NB4 (cell line): ENCODE results near the gene ZBTB44.

Experiments
- MYC ChIP-seq: IDR thresholded peaks from 2 replicates; pipeline ENCODE4 v1.6.1; 2011; ENCODE audit warnings: low read depth, low read length
- TF ChIP-seq, protein P1 (sequence below): IDR thresholded peaks from one replicate; pipeline ENCODE4 v1.5.1; 2012; ENCODE audit warnings: low read depth, low read length

DNA sequence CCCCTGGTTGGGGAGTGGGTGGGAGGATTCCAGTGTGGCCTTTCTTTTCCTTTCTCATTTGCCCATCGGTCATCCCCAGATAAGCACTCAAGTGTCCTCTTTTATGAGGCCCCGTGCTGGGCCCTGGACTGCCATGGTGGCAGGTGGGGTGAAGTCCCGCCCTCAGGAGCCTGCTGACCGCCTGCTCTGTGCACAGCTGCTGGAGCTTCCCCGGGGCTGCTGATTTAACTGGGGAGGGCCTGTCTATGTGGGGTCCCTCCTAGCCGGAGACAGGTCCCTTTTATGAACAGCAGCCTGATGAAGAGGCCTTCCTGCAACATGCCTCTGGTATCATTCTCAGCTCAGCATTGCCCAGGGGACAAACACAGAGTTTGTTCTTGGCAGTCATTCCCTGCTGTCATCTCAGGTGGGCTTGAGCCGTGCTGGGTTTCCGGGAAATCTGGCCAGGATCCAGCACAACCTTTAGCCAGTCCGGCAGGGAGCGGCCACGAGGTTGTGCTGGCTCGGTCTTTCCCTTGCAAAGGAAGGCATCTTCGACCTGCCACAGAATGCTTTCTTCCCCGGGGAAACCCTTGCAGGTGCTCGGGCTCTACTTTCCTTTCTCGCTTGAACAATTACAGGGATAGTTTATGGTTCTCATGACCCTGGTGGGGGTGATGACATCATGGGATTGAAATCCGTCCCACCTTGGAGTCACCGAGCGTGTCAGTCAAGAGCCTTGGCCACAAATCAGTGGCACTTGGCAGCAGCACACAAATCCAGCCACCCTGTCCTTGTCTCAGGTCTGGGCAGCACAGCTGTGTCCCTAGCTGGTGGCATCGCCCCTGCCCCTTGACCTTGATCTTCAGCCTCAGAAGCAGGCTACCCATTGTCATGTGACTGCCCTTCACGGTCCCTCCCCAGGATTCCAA lies 135.1 kb downstream of the ZBTB44 start:
- TF ChIP-seq, protein P1, sequence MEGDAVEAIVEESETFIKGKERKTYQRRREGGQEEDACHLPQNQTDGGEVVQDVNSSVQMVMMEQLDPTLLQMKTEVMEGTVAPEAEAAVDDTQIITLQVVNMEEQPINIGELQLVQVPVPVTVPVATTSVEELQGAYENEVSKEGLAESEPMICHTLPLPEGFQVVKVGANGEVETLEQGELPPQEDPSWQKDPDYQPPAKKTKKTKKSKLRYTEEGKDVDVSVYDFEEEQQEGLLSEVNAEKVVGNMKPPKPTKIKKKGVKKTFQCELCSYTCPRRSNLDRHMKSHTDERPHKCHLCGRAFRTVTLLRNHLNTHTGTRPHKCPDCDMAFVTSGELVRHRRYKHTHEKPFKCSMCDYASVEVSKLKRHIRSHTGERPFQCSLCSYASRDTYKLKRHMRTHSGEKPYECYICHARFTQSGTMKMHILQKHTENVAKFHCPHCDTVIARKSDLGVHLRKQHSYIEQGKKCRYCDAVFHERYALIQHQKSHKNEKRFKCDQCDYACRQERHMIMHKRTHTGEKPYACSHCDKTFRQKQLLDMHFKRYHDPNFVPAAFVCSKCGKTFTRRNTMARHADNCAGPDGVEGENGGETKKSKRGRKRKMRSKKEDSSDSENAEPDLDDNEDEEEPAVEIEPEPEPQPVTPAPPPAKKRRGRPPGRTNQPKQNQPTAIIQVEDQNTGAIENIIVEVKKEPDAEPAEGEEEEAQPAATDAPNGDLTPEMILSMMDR, result no peak
- TF ChIP-seq MYC, result no peak
